ENCODE results near the gene HAO1.

- no peak for TF ChIP-seq SPI1 (IDR thresholded peaks at IDR 0.05; ENCODE audit: low read depth, low read length)
- no peak for TF ChIP-seq POLR2A (IDR thresholded peaks at IDR 0.05; ENCODE audit: low read depth, low read length)
- no peak for TF ChIP-seq POLR2AphosphoS5 (IDR thresholded peaks at IDR 0.05; ENCODE audit: low read depth, low read length)
- TF ChIP-seq TAF1 (IDR thresholded peaks at IDR 0.05; ENCODE audit: low read depth, low read length) = no peak
Observed at GRCh38 chr20:7980332-7981046, 40.2 kb upstream of the HAO1 start.

All from GM12891 (cell line).